Naive B cell (primary cell): ENCODE data around the gene GBF1. TPM values are rescaled to one million over a fixed set of nuclear protein-coding genes. Genes with fewer than 3 reads are reported as not detected.
A peak's percentile ranks its signal among the peaks of the same experiment; 100 is the strongest.

Source experiments
- ATAC-seq, 2 donors: fragments of 150-1000 bp; cut with Tn5 transposase; 2 replicates each; pipeline ENCODE4 v1.10.0; 2021; ENCODE audit warnings: low read depth in 2 of 2, mild to moderate bottlenecking in 2 of 2, moderate library complexity in 2 of 2
- DNase-seq: peaks from one replicate; pipeline ENCODE4 v3.0.0; 2022
- H3K27ac Mint-ChIP-seq, 6 donors: one replicate each; pipeline ENCODE4 v1.8.0; 2020 to 2022; ENCODE audit warnings: mild to moderate bottlenecking in 6 of 6, mixed read lengths in 6 of 6, moderate library complexity in 5 of 6, inconsistent platforms in 2 of 6
- H3K27me3 Mint-ChIP-seq, 3 donors: one replicate each; pipeline ENCODE4 v1.8.0; 2021 to 2022; ENCODE audit warnings: mixed read lengths in 3 of 3, mild to moderate bottlenecking in 1 of 3
- H3K36me3 Mint-ChIP-seq, 2 donors: one replicate each; pipeline ENCODE4 v1.8.0; 2020 to 2022; ENCODE audit warnings: mixed read lengths in 2 of 2, inconsistent platforms in 1 of 2, mild to moderate bottlenecking in 1 of 2
- H3K4me1 Mint-ChIP-seq, 3 donors: one replicate each; pipeline ENCODE4 v1.8.0; 2020 to 2022; ENCODE audit warnings: mixed read lengths in 3 of 3, inconsistent platforms in 1 of 3, mild to moderate bottlenecking in 1 of 3, moderate library complexity in 1 of 3
- H3K4me3 Mint-ChIP-seq, 8 donors: one replicate each; pipeline ENCODE4 v1.8.0; 2020 to 2022; ENCODE audit warnings: mild to moderate bottlenecking in 8 of 8, mixed read lengths in 8 of 8, moderate library complexity in 8 of 8, inconsistent platforms in 2 of 8
- H3K9me3 Mint-ChIP-seq, 7 donors: one replicate each; pipeline ENCODE4 v1.8.0; 2020 to 2022; ENCODE audit warnings: mixed read lengths in 7 of 7, mild to moderate bottlenecking in 5 of 7, inconsistent platforms in 2 of 7, moderate library complexity in 1 of 7
- polyA plus RNA-seq, 6 donors: library from polyadenylated mRNA; unstranded; fragments of 300-500 nt; fragmentation: Illumina TruSeq; gene quantifications; one replicate each; pipeline ENCODE4 v1.2.3, GENCODE V29; 2021; ENCODE audit warnings: low read depth in 6 of 6

GBF1 gene
- polyA plus RNA-seq, 6 donors from 2014 or later, result 3.9 to 14.8 (median 6.2) TPM

- no peak for ATAC-seq
- Mint-ChIP-seq H3K36me3 (peaks cover 0 to 7% of the 10 kb centered on the region in 2 donors), H3K27me3 (peaks cover 35 to 73% (median 58%) of the 10 kb centered on the region in 3 donors), H3K4me3 (no peak overlapping the region), H3K27ac (no peak overlapping the region), H3K9me3 (no peaks in the 10 kb centered on the region), H3K4me1 (peaks cover 25 to 40% (median 28%) of the 10 kb centered on the region in 3 donors)
- DNase-seq, result no peak
These were observed 171.4 kb downstream of the GBF1 start for GRCh38 chr10:102416695-102417094.

- H3K9me3 Mint-ChIP-seq, result no peaks in the 10 kb centered on the region
- peak within 1 kb of the TSS in 3 of 6 donors; percentile 41 to 80 (median 60) for H3K27ac Mint-ChIP-seq
- peaks cover 25 to 52% (median 44%) of the 10 kb centered on the region in 3 donors for H3K27me3 Mint-ChIP-seq
- H3K4me1 Mint-ChIP-seq, result peaks cover 24 to 43% (median 41%) of the 10 kb centered on the region in 3 donors
- H3K36me3 Mint-ChIP-seq, result peaks cover 0 to 7% of the 10 kb centered on the region in 2 donors
- peak within 1 kb of the TSS; percentile 86 to 100 (median 98) for H3K4me3 Mint-ChIP-seq
- DNase-seq (no peak), ATAC-seq (no peak)
These were observed 173.4 kb downstream of the GBF1 start, which contains the start of gene PSD for GRCh38 chr10:102418622-102419268. PSD (minus strand) TSS chr10:102418785; CDS start chr10:102417038, 1,747 bp downstream.

GRCh38 chr10:102419269-102420180 is 174.2 kb downstream of the GBF1 start:
- Mint-ChIP-seq H3K4me1 (peaks cover 24 to 43% (median 41%) of the 10 kb centered on the region in 3 donors), H3K27ac (peak overlapping the region in 3 of 6 donors; percentile 41 to 80 (median 60)), H3K27me3 (peaks cover 19 to 44% (median 38%) of the 10 kb centered on the region in 3 donors), H3K36me3 (peaks cover 0 to 7% of the 10 kb centered on the region in 2 donors), H3K9me3 (no peaks in the 10 kb centered on the region), H3K4me3 (peak overlapping the region; percentile 94 to 100 (median 99))
- ATAC-seq, result no peak
- DNase-seq, result peak; percentile 60

GRCh38 chr10:102420181-102420713 is 174.9 kb downstream of the GBF1 start:
- Mint-ChIP-seq H3K27me3 (peaks cover 19 to 38% (median 32%) of the 10 kb centered on the region in 3 donors), H3K4me3 (peak overlapping the region; percentile 94 to 100 (median 99)), H3K4me1 (peaks cover 24 to 41% (median 38%) of the 10 kb centered on the region in 3 donors), H3K9me3 (no peaks in the 10 kb centered on the region), H3K27ac (peak overlapping the region; percentile 84 to 98 (median 94)), H3K36me3 (peaks cover 0 to 7% of the 10 kb centered on the region in 2 donors)
- ATAC-seq (no peak), DNase-seq (no peak)

- peak; percentile 78 to 81 for ATAC-seq
- DNase-seq, result peak; percentile 96
- peaks cover 0 to 4% of the 10 kb centered on the region in 2 donors for H3K36me3 Mint-ChIP-seq
- peak within 1 kb of the TSS; percentile 94 to 100 (median 99) for H3K4me3 Mint-ChIP-seq
- no peaks in the 10 kb centered on the region for H3K9me3 Mint-ChIP-seq
- peaks cover 18 to 32% (median 26%) of the 10 kb centered on the region in 3 donors for H3K27me3 Mint-ChIP-seq
- H3K4me1 Mint-ChIP-seq, result peaks cover 26 to 45% (median 42%) of the 10 kb centered on the region in 3 donors
- H3K27ac Mint-ChIP-seq, result peak within 1 kb of the TSS; percentile 84 to 98 (median 94)
These were observed 175.6 kb downstream of the GBF1 start, which contains the start of gene FBXL15 for GRCh38 chr10:102420714-102421506. FBXL15 (plus strand) TSS chr10:102420836; CDS start chr10:102421130, 294 bp downstream.

- H3K36me3 Mint-ChIP-seq, result no peaks in the 10 kb centered on the region
- H3K4me1 Mint-ChIP-seq, result peaks cover 27 to 50% (median 47%) of the 10 kb centered on the region in 3 donors
- no peak for ATAC-seq
- DNase-seq, result no peak
- H3K4me3 Mint-ChIP-seq, result peak overlapping the region; percentile 94 to 100 (median 99)
- H3K9me3 Mint-ChIP-seq, result no peaks in the 10 kb centered on the region
- H3K27me3 Mint-ChIP-seq, result peaks cover 15 to 27% (median 21%) of the 10 kb centered on the region in 3 donors
- peak overlapping the region in 2 of 6 donors; percentile 61 to 84 for H3K27ac Mint-ChIP-seq
These were observed 176.1 kb downstream of the GBF1 start for GRCh38 chr10:102421507-102421756.

GRCh38 chr10:102421757-102422512 is 176.6 kb downstream of the GBF1 start:
- ATAC-seq (peak; percentile 3 to 8), DNase-seq (no peak)
- peaks cover 28 to 51% (median 51%) of the 10 kb centered on the region in 3 donors for H3K4me1 Mint-ChIP-seq

GRCh38 chr10:102422545-102423129 is 177.3 kb downstream of the GBF1 start:
- Mint-ChIP-seq H3K4me3 (peak overlapping the region; percentile 88 to 100 (median 99)), H3K27me3 (peaks cover 7 to 14% (median 8%) of the 10 kb centered on the region in 3 donors), H3K4me1 (peaks cover 34 to 55% (median 55%) of the 10 kb centered on the region in 3 donors), H3K9me3 (no peaks in the 10 kb centered on the region), H3K27ac (peak overlapping the region in 3 of 6 donors; percentile 20 to 73 (median 69)), H3K36me3 (no peaks in the 10 kb centered on the region)
- peak; percentile 15 to 17 for ATAC-seq
- peak; percentile 52 for DNase-seq

More at GRCh38 chr10:102421757-102422512, 176.6 kb downstream of the GBF1 start:
- Mint-ChIP-seq H3K4me3 (peak overlapping the region; percentile 94 to 100 (median 99)), H3K9me3 (no peaks in the 10 kb centered on the region), H3K36me3 (no peaks in the 10 kb centered on the region), H3K27me3 (peaks cover 12 to 22% (median 16%) of the 10 kb centered on the region in 3 donors), H3K27ac (peak overlapping the region in 4 of 6 donors; percentile 42 to 84 (median 71))

GRCh38 chr10:102423372-102423968 is 178.1 kb downstream of the GBF1 start:
- Mint-ChIP-seq H3K27ac (peak overlapping the region in 3 of 6 donors; percentile 26 to 86 (median 34)), H3K4me3 (peak overlapping the region in 5 of 8 donors; percentile 47 to 99 (median 94)), H3K36me3 (no peaks in the 10 kb centered on the region), H3K9me3 (no peaks in the 10 kb centered on the region), H3K27me3 (peaks cover 0 to 6% (median under 1%) of the 10 kb centered on the region in 3 donors), H3K4me1 (peaks cover 36 to 51% (median 49%) of the 10 kb centered on the region in 3 donors)
- ATAC-seq (no peak), DNase-seq (no peak)

- Mint-ChIP-seq H3K9me3 (no peaks in the 10 kb centered on the region), H3K27ac (no peak overlapping the region), H3K4me3 (peak overlapping the region in 4 of 8 donors; percentile 15 to 29 (median 22)), H3K27me3 (peaks cover 0 to under 1% (median 0%) of the 10 kb centered on the region in 3 donors), H3K36me3 (no peaks in the 10 kb centered on the region), H3K4me1 (peaks cover 33 to 48% (median 45%) of the 10 kb centered on the region in 3 donors)
- no peak for ATAC-seq
- no peak for DNase-seq
These were observed 178.8 kb downstream of the GBF1 start for GRCh38 chr10:102424145-102424544.

GRCh38 chr10:102424916-102425315 is 179.6 kb downstream of the GBF1 start:
- H3K27ac Mint-ChIP-seq, result no peak overlapping the region
- H3K4me3 Mint-ChIP-seq, result peak overlapping the region in 1 of 8 donors; percentile 29
- H3K36me3 Mint-ChIP-seq, result no peaks in the 10 kb centered on the region
- DNase-seq, result no peak
- no peaks in the 10 kb centered on the region for H3K9me3 Mint-ChIP-seq
- no peaks in the 10 kb centered on the region for H3K27me3 Mint-ChIP-seq
- no peak for ATAC-seq
- peaks cover 25 to 42% (median 37%) of the 10 kb centered on the region in 3 donors for H3K4me1 Mint-ChIP-seq
